Cortex of kidney (tissue), 1 donor: Measurements from ENCODE around the gene PPP2R2D.
"Not testable (repeated sequence)": the region's sequence is repeated elsewhere in the genome, so short reads cannot be mapped to it uniquely, and the experiment has no call there.

ENCODE experiments used
- DNase-seq: peaks from one replicate; lab custom pipeline; 2025; lab: John Stamatoyannopoulos, UW

PPP2R2D gene

GRCh38 chr10:131868436-131868835, 32.4 kb upstream of the PPP2R2D start:
- DNase-seq, result no peak

GRCh38 chr10:131869344-131869743, 31.5 kb upstream of the PPP2R2D start:
- no peak for DNase-seq

- no peak for DNase-seq
Observed at GRCh38 chr10:131870411-131870810, 30.4 kb upstream of the PPP2R2D start.

DNA sequence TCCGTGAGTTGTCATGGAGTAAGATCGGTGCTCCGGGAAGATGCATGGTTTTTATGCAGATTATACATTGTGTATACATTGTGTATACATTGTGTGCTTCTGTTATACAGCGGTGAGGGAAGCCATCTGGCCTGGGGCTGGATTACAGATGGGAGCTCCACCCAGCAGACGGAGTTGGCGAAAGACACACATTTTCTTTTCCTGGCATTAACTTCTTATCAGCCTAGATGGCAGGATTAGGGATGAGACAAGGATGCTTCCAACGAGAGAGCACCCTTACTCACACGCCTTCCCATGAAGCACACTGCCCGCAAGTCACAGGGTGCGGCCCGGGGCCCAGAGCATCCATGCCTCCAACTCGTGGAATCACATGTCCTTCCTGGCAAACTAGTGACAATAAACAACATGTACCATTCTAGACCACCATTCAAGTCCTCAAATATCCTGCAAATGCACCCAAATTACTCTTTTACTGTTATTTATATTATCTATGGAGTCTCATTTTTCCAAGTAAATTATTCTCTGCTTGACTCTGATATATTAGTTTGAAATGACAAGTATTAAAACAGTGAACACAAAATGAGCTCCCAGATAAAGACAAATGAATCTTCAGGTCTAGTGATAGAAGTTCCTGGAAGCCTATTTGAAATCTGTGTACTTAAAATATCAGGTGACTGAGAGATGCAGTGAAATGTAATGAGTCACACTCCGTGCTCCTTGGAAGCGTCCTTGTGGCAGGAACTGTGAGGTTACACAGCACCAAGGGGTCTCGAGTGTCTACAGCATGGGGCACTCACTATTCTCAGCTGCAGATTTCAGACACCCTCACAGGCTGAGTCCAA, 29.8 kb upstream of the PPP2R2D start:
- no peak for DNase-seq

DNA sequence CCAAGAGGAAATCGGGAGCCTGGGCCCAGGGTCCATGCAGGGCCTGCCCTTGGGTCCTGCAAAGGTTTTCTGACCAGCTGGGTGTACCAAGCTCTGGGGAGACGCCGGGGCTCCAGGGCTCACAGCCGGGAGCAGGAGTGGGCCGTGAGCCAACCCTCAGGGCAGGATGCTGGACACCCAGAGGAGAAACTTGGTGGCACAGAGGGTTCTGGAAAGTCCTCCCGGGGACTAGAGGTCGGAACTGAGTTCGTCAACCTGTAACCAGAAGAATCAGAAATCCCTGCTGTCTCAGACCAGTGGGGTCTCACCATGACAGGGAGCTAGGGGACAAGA, 29.2 kb upstream of the PPP2R2D start:
- DNase-seq, result no peak

DNA sequence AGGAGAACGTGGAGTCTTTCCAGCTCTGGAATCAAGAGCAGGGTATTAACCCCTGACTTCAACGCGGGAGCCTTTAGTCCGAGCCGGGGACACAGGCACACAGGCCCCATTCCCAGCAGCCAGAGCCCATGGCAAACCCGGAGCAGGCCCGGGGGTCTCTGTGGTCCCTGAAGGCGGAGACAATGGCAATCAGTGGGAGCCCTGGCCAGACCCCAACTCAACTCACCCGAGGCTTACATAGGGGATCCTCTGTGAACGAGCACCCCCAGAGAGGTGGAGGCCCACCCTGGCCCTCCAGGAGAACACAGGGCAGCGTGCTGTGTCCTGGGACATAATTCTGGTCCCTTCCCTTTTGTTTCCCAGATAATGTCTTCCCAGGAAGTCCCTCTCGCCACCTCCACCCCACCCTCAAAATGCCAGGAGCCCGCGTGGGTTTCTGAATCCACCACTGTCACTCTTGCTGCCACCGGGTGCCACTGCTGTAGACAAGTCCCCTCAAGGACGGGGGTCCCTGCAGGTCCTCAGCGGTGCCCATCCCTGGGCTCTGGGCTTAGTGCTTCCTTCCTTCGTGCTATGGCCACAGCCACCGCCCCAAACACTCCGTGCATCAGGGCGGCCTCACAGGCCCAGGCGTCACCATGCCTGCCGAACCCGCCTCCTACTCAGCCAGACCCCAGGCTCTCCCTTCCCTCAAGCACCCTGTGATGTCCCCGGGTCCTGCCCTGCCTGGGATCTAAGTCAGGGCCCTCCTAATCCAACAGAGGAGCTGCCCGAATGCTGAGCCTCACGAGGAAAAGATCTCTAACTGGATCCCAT, 28.6 kb upstream of the PPP2R2D start:
- no peak for DNase-seq

- no peak for DNase-seq
Observed at GRCh38 chr10:131872827-131873375, 27.9 kb upstream of the PPP2R2D start.

GRCh38 chr10:131874991-131875451, 25.8 kb upstream of the PPP2R2D start:
- DNase-seq, result no peak

DNA sequence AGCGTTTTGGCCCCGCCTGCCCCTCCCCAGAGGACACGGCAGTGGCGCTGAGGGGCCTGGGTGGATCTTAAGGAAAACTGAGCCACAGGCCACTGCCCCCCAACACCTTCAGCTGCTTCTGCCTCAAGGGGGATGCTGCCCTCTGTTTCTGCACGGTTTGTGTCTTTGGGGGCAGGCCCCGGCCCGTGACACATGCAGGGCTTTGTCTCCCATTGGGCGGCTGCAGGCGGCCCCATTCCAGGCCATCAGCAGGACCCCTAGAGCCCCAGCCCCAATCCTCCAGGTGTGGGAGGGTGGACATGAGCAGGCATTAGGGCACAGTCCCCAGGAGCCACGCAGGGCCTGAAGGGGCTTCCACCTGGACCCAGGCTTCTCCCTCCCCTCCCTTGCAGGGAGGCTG, 25.3 kb upstream of the PPP2R2D start:
- no peak for DNase-seq

DNA sequence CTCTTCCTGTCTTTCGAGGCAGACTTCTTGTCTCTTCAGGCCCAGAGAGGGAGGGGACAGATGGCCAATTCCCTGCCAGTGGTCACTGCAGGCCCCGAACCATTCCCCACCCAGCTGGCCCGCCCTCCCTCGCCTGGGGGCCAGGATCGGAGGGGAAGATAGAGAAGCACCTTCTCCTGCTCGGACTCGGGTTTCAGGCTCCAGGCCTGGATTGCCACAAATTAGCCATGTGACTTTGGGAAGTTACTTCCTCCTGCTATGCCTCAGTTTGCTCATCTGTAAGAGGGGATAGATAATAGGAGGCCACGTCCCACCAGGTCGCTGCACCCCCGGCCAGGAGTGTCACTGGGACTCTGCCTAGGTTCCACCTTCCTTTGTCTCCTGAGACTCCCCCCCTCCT, 24.8 kb upstream of the PPP2R2D start:
- no peak for DNase-seq

DNA sequence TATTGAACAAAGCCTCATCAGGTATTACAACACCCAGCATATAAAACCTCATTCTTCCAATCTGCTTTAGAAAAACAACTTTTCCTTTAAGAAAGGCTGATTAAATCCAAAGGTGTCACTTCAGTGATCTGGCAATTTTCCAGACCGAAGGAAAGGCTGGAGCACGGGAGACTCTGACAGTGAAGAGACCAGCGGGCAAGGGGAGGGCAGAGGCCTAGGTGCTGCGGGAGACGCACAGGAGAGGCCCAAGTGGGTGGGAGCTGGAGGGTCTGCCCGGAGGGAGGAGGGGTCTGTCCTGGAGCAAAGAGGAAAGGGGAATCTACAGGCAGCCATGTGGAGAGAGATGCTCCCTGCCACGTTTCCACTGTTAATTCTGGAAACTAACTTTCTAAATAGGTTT, 24.3 kb upstream of the PPP2R2D start:
- no peak for DNase-seq

DNA sequence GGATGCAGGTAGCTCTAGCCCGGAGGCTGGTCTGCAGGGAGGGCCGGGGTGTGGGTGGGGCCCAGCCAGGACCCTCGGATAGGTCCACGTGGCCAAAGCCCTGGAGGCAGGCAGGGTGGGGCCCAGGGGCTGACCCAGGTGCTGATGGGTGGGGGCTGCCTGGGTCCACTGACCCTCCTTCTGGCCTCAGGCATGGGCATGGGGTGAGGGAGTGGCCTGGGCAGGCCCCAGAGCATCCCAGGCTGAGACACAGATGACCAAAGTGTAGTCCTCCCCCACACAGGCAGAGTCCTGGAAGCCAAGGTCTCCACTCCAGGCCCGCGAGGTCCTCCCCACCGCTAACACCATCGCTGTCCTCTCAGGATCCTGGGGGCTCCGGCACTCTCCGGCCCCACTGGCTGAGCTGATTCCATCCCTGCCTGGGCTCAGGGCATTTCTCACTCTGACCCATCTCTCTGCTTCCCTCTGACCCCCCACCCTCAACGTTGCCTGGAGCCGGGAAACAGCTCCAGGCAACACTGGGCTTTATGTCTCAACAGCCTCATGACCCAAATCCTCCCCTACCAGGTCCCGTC, 20.7 kb upstream of the PPP2R2D start:
- DNase-seq, result no peak

DNA sequence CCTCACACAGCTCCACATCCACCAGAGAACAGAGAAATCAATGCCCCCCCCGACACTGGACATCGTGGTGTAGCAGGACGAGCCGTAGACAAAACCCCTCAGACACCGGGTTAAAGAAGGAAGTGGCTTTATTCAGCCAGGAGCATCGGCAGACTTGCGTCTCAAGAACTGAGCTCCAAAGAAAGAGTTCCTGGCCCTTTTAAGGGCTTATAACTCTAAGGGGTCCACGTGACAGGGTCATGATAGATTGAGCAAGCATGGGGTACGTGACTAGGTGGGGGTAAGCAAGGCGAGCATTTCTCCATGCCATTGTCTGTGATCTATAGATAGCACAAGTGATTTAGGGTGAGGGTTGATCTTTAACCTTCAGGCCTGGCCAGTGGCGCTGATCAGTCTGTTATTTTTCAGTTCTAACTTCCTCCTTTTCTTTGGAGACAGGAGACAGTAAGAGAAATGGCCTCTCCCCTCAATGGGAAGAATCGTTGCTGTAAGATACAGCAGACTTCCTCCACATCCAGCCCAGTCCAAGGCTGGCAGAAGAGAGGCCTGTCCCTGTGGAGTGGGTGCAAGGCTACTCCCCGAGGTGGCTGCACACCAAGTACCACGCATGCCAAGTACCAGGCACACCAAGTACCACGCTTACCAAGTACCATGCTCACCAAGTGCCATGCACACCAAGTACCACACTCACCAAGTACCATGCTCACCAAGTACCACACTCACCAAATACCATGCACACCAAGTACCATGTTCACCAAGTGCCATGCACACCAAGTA, 19.5 kb upstream of the PPP2R2D start:
- no peak for DNase-seq

DNA sequence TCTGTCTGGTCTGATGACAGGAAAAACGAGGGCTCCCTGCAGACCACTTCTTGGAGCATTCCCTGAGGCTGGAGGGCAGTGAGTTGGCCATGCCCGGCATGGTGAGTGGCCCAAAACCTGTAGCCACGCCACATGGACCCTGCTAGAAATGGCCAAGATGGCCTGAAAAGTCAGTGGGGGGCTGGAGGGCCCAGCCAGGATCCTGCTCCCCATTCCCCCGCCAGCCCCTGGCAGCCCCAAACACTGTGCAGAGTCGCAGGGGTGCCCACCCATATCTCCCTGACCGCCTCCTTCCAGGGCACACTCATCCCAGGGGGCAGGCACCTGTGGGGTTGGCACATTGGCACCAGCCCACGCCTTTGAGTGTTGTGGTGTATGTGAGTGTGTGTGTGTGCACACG, 18.7 kb upstream of the PPP2R2D start:
- no peak for DNase-seq

DNA sequence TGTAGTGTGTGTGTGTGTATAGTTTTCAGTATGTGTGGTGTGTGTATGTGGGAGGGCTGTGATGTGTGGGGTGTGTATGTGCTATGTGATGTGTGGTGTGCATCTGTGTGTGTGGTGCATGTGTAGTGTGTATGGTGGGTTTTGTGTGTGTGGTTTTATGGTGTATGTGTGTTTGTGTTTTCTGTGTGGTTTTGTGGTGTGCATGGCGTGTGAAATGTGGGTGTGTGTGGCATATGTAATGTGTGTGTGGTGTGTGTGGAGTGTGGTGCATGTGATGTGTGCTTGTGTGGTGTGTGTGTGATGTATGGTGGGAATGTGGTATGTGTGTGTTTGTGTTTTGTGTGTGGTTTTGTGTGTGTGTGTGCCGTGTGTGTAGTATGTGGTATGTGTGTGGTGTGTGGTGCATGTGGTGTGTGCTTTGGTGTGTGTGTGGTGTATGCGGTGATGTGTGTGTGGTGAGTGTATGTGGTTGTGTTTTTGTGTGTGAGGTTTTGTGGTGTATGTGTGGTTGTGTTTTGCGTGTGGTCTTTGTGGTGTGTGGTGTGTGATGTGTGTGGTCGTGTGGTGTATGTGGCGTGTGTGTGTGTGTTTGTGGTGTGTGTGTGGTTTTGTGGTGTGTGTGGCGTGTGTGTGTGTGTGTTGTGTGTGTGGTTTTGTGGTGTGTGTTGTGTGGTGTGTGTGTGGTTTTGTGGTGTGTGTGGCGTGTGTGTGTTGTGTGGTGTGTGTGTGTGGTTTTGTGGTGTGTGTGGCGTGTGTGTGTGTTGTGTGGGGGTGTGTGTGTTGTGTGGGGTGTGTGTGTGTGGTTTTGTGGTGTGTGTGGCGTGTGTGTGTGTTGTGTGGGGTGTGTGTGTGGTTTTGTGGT, 18.0 kb upstream of the PPP2R2D start:
- DNase-seq, result no peak

- not testable (repeated sequence) for DNase-seq
Observed at GRCh38 chr10:131883621-131884393, 17.0 kb upstream of the PPP2R2D start.

- no peak for DNase-seq
Observed at GRCh38 chr10:131885391-131886165, 15.2 kb upstream of the PPP2R2D start.

- no peak for DNase-seq
Observed at GRCh38 chr10:131886237-131886636, 14.6 kb upstream of the PPP2R2D start.

DNA sequence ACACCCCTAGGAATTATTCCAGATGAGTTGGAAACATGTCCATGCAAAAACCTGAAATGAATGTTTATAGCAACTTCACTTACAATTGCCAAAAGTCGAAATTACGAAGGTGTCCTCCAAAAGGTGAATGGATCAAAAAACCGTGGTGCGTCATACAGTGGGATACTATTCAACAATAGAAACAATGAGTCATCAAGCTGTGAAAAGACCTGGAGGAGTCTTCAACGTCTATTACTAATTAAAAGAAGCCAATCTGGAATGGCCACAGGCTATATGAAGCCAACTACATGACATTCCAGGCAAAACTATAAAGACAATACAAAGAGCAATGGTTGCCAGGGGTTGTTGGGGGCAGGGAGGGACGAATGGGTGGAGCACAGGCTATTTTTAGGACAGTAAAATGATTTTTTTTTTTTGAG, 12.6 kb upstream of the PPP2R2D start:
- DNase-seq, result no peak
